NB4 (cell line): ENCODE results near the gene TUT7.
"Not testable (repeated sequence)": the region's sequence is repeated elsewhere in the genome, so short reads cannot be mapped to it uniquely, and the experiment has no call there.

Experiments
- CTCF ChIP-seq: IDR thresholded peaks from one replicate; pipeline ENCODE4 v1.5.1; 2012; ENCODE audit warnings: low read depth, low read length
- TF ChIP-seq, protein P1 (sequence below): IDR thresholded peaks from 2 replicates; pipeline ENCODE4 v1.6.1; 2011; ENCODE audit warnings: low read depth, low read length

- TF ChIP-seq CTCF, result not testable (repeated sequence)
- TF ChIP-seq, protein P1, sequence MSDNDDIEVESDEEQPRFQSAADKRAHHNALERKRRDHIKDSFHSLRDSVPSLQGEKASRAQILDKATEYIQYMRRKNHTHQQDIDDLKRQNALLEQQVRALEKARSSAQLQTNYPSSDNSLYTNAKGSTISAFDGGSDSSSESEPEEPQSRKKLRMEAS, result not testable (repeated sequence)
Observed at GRCh38 chr9:86290341-86290740, 63.9 kb downstream of the TUT7 start.
